Activated CD4-positive, alpha-beta T cell treated with anti-CD3 and anti-CD28 coated beads for 36 hours (primary cell): ENCODE results near the gene SARS2. TPM values are rescaled to one million over a fixed set of nuclear protein-coding genes. Genes with fewer than 3 reads are reported as not detected.
A peak's percentile ranks its signal among the peaks of the same experiment; 100 is the strongest.

Experiments used
- ATAC-seq: fragments of 200-7000 bp; cut with Tn5 transposase; one replicate; pipeline ENCODE4 v1.10.0; 2021; ENCODE audit warnings: mild to moderate bottlenecking, moderate library complexity
- CTCF ChIA-PET: fragments of 350-600 bp; sonication (Branson Sonifier 250); formaldehyde crosslinking; loops from one replicate; lab custom pipeline; 2021; ENCODE audit warnings: antibody characterized with exemption; lab: Charles Lee
- POLR2A ChIA-PET: fragments of 350-600 bp; sonication (Branson Sonifier 250); formaldehyde crosslinking; loops from one replicate; lab custom pipeline; 2021; ENCODE audit warnings: antibody characterized with exemption, inconsistent platforms; lab: Charles Lee
- DNase-seq: peaks from one replicate; pipeline ENCODE4 v3.0.0-alpha.2; 2020
- H3K27ac Mint-ChIP-seq: one replicate; pipeline ENCODE4 v1.8.0; 2021; ENCODE audit warnings: mixed read lengths
- H3K27me3 Mint-ChIP-seq: one replicate; pipeline ENCODE4 v1.8.0; 2021; ENCODE audit warnings: mixed read lengths
- H3K36me3 Mint-ChIP-seq: one replicate; pipeline ENCODE4 v1.8.0; 2021; ENCODE audit warnings: low read depth, mixed read lengths
- H3K4me1 Mint-ChIP-seq: one replicate; pipeline ENCODE4 v1.8.0; 2021; ENCODE audit warnings: mixed read lengths
- H3K4me3 Mint-ChIP-seq: one replicate; pipeline ENCODE4 v1.8.0; 2021; ENCODE audit warnings: mild to moderate bottlenecking, moderate library complexity, mixed read lengths
- H3K9me3 Mint-ChIP-seq: one replicate; pipeline ENCODE4 v1.8.0; 2021; ENCODE audit warnings: low read depth, mixed read lengths
- intact Hi-C, 2 experiments: fragments of 100-400 bp; cut with DNase I in 1 of 2; cut with micrococcal nuclease in 1 of 2; formaldehyde crosslinking; loops; one replicate each; pipeline versions ENCODE4 v1.14.2 to v1.15.1; 2022 to 2024; cut with DNase I, micrococcal nuclease
- total RNA-seq, 2 experiments: library from RNA; stranded (reverse); gene quantifications; one replicate each; pipeline ENCODE4 v1.2.3, GENCODE V29; 2021

SARS2 gene
- total RNA-seq: 10 to 100 TPM; 36.7 to 39.4 TPM

- CTCF ChIA-PET: interaction anchor here (0.6 to 2.3 kb wide), 50 partner anchors 9 to 805 kb away, joined by 3 to 23 read pairs (median 4); partner anchors contain the start of genes ACTN4, ECH1, FAM98C and NFKBIB
- H3K4me1 Mint-ChIP-seq: peaks cover 28% of the 10 kb centered on the region
- DNase-seq (peak; percentile 95), ATAC-seq (peak; percentile 69)
- H3K27me3 Mint-ChIP-seq: no peaks in the 10 kb centered on the region
- intact Hi-C loops: loop anchor here (1.0 to 5.0 kb wide), 26 partner anchors 19 to 1023 kb away; partner anchors contain the start of genes FAM98C (in 2 of the 2), NFKBIB (in 2 of the 2), SIRT2 (in 2 of the 2) and ACTN4 (in 1 of the 2)
- POLR2A ChIA-PET: interaction anchor here (0.6 to 2.4 kb wide), 7 partner anchors 30 to 527 kb away, joined by 3 to 13 read pairs (median 3); partner anchors contain the start of genes ECH1, EIF3K, FAM98C and NFKBIB
- H3K9me3 Mint-ChIP-seq: peaks cover 4% of the 10 kb centered on the region
- peak within 1 kb of the TSS; percentile 92 for H3K27ac Mint-ChIP-seq
- H3K36me3 Mint-ChIP-seq: peaks cover 36% of the 10 kb centered on the region
- peak within 1 kb of the TSS; percentile 81 for H3K4me3 Mint-ChIP-seq
These were observed at the start of gene SARS2 for GRCh38 chr19:38929929-38930775. Gene SARS2, minus strand, starts transcription at chr19:38930763. Its CDS starts 27 bp downstream, at chr19:38930736.

GRCh38 chr19:38979812-38980211, 49.2 kb upstream of the SARS2 start:
- no peak for ATAC-seq
- H3K4me1 Mint-ChIP-seq: peaks cover 24% of the 10 kb centered on the region
- peaks cover 5% of the 10 kb centered on the region for H3K9me3 Mint-ChIP-seq
- ChIA-PET CTCF (interaction anchor here (0.7 kb wide), 2 partner anchors 8 to 1195 kb away, joined by 3 to 4 read pairs; no protein-coding TSS in a partner anchor), POLR2A (no interaction called here)
- peaks cover 4% of the 10 kb centered on the region for H3K36me3 Mint-ChIP-seq
- no peak for DNase-seq
- intact Hi-C loops: no loop called here
- H3K27me3 Mint-ChIP-seq: peaks cover 28% of the 10 kb centered on the region
- H3K27ac Mint-ChIP-seq: no peak overlapping the region
- H3K4me3 Mint-ChIP-seq: no peak overlapping the region

GRCh38 chr19:38978326-38978689, 47.7 kb upstream of the SARS2 start:
- H3K9me3 Mint-ChIP-seq: peaks cover 5% of the 10 kb centered on the region
- DNase-seq: no peak
- peaks cover 33% of the 10 kb centered on the region for H3K27me3 Mint-ChIP-seq
- peak overlapping the region; percentile 21 for H3K27ac Mint-ChIP-seq
- intact Hi-C loops: no loop called here
- H3K4me3 Mint-ChIP-seq: no peak overlapping the region
- ChIA-PET POLR2A (no interaction called here), CTCF (interaction anchor here (0.7 to 1.6 kb wide), 3 partner anchors 12 to 471 kb away, joined by 3 read pairs; no protein-coding TSS in a partner anchor)
- H3K36me3 Mint-ChIP-seq: peaks cover 4% of the 10 kb centered on the region
- no peak for ATAC-seq
- peaks cover 27% of the 10 kb centered on the region for H3K4me1 Mint-ChIP-seq

- Mint-ChIP-seq H3K9me3 (peaks cover 5% of the 10 kb centered on the region), H3K36me3 (peaks cover 4% of the 10 kb centered on the region), H3K27me3 (peaks cover 33% of the 10 kb centered on the region), H3K4me3 (no peak overlapping the region), H3K27ac (peak overlapping the region; percentile 21), H3K4me1 (peaks cover 27% of the 10 kb centered on the region)
- intact Hi-C loops: no loop called here
- DNase-seq (peak; percentile 85), ATAC-seq (peak; percentile 98)
- CTCF ChIA-PET: interaction anchor here (0.7 to 1.6 kb wide), 6 partner anchors 11 to 471 kb away, joined by 3 read pairs; no protein-coding TSS in a partner anchor
- POLR2A ChIA-PET: interaction anchor here (0.8 kb wide), 1 partner anchor 44 kb away, joined by 5 read pairs; no protein-coding TSS in a partner anchor
These were observed 47.1 kb upstream of the SARS2 start for GRCh38 chr19:38977445-38978325.

GRCh38 chr19:38975861-38976271, 45.3 kb upstream of the SARS2 start:
- POLR2A ChIA-PET: no interaction called here

GRCh38 chr19:38975214-38975860, 44.8 kb upstream of the SARS2 start, which contains the start of gene FBXO17:
Gene FBXO17, minus strand, starts transcription at chr19:38975742. Its CDS starts 25,423 bp downstream, at chr19:38950319.
- Mint-ChIP-seq H3K36me3 (no peaks in the 10 kb centered on the region), H3K27me3 (peaks cover 29% of the 10 kb centered on the region), H3K27ac (no peak within 1 kb of the TSS), H3K4me3 (peak within 1 kb of the TSS; percentile 40), H3K9me3 (peaks cover under 1% of the 10 kb centered on the region), H3K4me1 (peaks cover 27% of the 10 kb centered on the region)
- intact Hi-C loops: no loop called here
- DNase-seq: no peak
- ATAC-seq: no peak
- ChIA-PET POLR2A (no interaction called here), CTCF (interaction anchor here (0.7 to 2.8 kb wide), 6 partner anchors 13 to 249 kb away, joined by 3 to 10 read pairs (median 4); no protein-coding TSS in a partner anchor)

More at GRCh38 chr19:38975861-38976271, 45.3 kb upstream of the SARS2 start:
- no peak for ATAC-seq
- DNase-seq: no peak
- peaks cover 4% of the 10 kb centered on the region for H3K36me3 Mint-ChIP-seq
- peak overlapping the region; percentile 40 for H3K4me3 Mint-ChIP-seq
- H3K27ac Mint-ChIP-seq: no peak overlapping the region
- H3K4me1 Mint-ChIP-seq: peaks cover 27% of the 10 kb centered on the region
- H3K27me3 Mint-ChIP-seq: peaks cover 33% of the 10 kb centered on the region
- CTCF ChIA-PET: interaction anchor here (0.7 to 2.8 kb wide), 6 partner anchors 13 to 1660 kb away, joined by 3 to 10 read pairs (median 4); no protein-coding TSS in a partner anchor
- intact Hi-C loops: no loop called here
- peaks cover 5% of the 10 kb centered on the region for H3K9me3 Mint-ChIP-seq

- POLR2A ChIA-PET: no interaction called here
- no peak overlapping the region for H3K4me3 Mint-ChIP-seq
- CTCF ChIA-PET: interaction anchor here (0.7 to 2.8 kb wide), 3 partner anchors 13 to 16 kb away, joined by 3 to 10 read pairs (median 4); no protein-coding TSS in a partner anchor
These were observed 44.2 kb upstream of the SARS2 start for GRCh38 chr19:38974624-38975213.

GRCh38 chr19:38971672-38972071, 41.1 kb upstream of the SARS2 start:
- Mint-ChIP-seq H3K27me3 (peaks cover 18% of the 10 kb centered on the region), H3K36me3 (no peaks in the 10 kb centered on the region), H3K4me3 (no peak overlapping the region), H3K9me3 (no peaks in the 10 kb centered on the region), H3K27ac (no peak overlapping the region), H3K4me1 (peaks cover 15% of the 10 kb centered on the region)
- POLR2A ChIA-PET: no interaction called here
- CTCF ChIA-PET: interaction anchor here (0.8 to 1.2 kb wide), 3 partner anchors 9 to 80 kb away, joined by 3 to 6 read pairs (median 4); no protein-coding TSS in a partner anchor
- intact Hi-C loops: no loop called here
- ATAC-seq (no peak), DNase-seq (no peak)

More at GRCh38 chr19:38974624-38975213, 44.2 kb upstream of the SARS2 start:
- intact Hi-C loops: no loop called here
- H3K36me3 Mint-ChIP-seq: no peaks in the 10 kb centered on the region
- H3K27me3 Mint-ChIP-seq: peaks cover 27% of the 10 kb centered on the region
- ATAC-seq (no peak), DNase-seq (no peak)
- no peaks in the 10 kb centered on the region for H3K9me3 Mint-ChIP-seq
- peaks cover 27% of the 10 kb centered on the region for H3K4me1 Mint-ChIP-seq
- no peak overlapping the region for H3K27ac Mint-ChIP-seq

GRCh38 chr19:38970664-38971532, 40.3 kb upstream of the SARS2 start:
- ChIA-PET CTCF (interaction anchor here (0.8 to 1.2 kb wide), 4 partner anchors 9 to 80 kb away, joined by 3 to 6 read pairs (median 4); no protein-coding TSS in a partner anchor), POLR2A (no interaction called here)
- Mint-ChIP-seq H3K4me1 (peaks cover 8% of the 10 kb centered on the region), H3K4me3 (no peak overlapping the region), H3K27ac (no peak overlapping the region), H3K36me3 (no peaks in the 10 kb centered on the region), H3K27me3 (peaks cover 10% of the 10 kb centered on the region), H3K9me3 (no peaks in the 10 kb centered on the region)
- no peak for DNase-seq
- intact Hi-C loops: no loop called here
- no peak for ATAC-seq
